NCI-H2107 treated with DMSO at 0.1 percent for 48 hours (cell line): ENCODE data around the gene MGLL.

Experiments
- DNase-seq: peaks from one replicate; lab custom pipeline; 2025; ENCODE audit not compliant: unreplicated experiment; lab: John Stamatoyannopoulos, UW

MGLL gene

DNA sequence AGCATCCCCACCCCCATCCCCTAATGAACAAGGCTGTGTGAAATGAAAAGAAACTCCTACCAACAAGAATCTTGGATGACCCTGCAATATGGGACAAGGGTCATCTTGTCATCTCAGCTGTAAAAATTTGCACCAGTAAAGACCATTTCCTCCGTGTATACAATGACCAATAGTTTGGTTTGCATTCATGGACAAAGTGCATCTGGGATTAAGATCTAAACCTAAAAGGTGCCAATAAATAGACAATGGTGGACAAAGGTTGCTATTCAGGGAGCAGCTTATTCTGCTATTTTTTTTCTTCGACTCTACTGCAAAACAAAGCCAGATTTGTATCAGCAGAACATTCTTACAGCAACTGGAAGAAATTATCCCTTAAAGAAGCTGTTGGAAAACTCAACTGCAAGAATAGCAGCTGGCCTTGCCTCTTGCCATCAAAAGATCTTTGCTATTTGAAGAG lies 8.0 kb downstream of the MGLL start:
- DNase-seq: no peak

DNA sequence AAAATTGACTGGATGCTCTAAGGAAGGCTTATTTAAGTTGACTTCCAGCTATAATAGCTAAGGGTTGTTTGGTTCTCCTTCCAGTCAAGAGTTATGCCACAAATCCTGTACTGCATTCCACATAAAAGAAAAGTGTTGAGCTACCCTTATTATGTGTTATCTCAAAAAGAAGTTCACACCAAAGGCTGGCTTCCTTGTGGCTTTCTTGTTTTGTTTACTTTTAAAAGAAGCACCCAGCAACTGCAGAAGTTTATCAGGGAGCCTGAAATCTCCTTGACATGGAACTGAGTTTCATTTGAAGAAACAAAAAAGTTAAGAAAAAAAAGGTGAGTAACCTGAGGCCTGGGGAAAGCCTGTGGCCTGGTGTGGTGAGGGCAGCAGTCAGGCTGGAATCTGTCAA lies 10.2 kb downstream of the MGLL start:
- no peak for DNase-seq

DNA sequence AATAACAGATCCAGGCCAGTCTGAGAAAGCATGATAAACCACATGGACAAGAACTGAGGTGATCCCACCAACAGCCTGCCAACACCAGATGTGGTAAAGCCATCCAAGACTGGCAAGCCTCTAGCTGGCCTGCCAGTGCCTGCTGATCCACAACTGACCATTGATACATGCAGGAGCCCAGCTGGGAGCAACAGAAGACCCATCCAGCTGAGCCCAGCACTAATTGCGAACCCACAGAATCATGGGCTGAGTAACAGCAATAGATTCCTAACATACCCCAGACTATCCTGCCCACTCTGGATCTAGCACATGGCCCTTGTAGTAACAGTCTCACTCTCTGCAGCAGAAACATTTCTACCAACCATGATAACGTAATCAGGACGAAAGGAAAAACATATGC lies 10.6 kb downstream of the MGLL start:
- DNase-seq: no peak

DNA sequence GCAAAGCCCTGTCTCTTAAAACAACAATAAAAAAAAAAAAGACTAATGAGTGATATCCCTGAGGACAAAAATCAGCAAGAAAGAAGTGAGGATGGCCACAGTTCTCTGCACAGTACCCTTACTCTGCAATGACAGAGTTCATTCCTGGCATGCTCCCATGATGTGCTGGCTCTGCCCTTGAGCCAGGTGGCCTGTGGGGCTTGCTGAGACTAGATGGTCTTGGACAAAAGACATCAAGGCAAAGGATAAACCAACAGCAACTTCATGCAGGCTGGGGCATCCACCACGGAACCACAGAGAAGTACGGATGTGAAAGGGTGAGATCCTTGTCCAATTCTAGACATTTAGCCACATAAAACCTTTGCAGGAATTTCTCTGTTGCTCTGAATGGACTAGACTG lies 12.7 kb downstream of the MGLL start:
- DNase-seq: no peak

DNA sequence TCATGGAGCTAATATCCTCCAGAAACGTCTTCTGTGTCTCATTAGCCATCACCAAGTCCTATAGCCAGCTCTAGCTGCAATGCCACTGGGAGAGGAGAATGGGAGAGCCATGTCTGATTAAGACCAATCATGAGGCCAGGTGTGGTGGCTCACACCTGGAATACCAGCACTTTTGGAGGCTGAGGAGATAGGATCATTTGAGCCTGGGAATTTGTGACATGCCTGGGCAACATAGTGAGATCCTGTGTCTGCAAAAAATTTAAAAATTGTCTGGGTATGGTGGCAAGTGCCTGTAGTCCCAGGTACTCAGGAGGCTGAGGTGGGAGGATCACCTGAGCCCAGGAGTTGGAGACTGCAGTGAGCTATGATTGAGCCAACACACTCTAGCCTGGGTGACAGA lies 13.1 kb downstream of the MGLL start:
- no peak for DNase-seq

DNA sequence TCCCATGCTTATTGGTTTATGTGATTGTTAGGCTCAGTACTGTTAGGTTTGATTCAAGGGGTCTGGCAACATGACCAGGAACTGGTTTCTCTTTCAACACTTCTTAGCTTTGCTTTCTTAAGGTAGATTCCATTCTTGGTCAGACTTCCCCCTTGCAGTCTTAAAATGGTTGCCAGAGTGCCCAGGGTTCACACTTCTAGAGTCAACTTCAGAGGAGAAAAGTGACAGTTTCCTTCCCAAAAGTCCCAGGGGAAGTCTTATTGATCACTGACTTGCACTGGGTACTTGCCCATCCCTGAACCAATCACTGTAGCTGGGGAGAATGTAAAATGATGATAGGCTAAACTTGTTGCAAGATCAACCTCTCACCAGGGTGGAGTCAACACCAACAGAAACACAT lies 14.1 kb downstream of the MGLL start:
- DNase-seq: no peak

DNA sequence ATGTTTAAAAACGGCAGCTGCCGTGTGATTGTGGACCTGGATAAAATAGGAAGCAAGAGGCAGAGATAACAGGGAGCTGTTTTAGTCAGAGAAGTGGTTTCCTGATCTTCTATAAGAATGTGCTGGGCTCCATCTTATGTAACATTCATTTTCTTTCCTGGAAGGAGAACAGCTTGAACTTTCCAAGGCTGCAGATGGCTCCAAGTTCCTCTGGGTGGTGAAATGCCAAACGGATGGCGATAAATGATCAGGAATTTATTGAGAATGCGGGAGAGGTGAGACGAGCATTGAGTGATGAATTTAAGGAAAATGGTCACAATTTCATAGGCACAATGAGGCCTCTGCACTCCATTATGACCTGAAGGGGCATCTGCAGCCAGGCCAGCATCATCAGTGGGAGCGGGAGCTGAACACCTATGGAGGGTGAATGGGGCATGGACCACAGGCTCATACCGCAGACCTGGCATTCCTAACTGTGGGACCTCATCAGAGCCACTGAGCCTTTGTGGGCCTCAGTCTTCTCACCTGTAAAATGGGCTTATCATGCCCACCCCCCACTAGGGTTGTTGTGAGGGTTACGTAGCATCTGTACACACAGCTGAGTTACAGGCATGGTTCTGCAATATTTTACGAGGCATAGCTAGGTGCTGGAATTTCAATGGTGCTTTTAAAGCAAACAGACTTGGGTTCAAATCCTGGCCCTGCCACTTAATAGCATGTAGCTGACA lies 17.1 kb downstream of the MGLL start:
- DNase-seq: no peak

DNA sequence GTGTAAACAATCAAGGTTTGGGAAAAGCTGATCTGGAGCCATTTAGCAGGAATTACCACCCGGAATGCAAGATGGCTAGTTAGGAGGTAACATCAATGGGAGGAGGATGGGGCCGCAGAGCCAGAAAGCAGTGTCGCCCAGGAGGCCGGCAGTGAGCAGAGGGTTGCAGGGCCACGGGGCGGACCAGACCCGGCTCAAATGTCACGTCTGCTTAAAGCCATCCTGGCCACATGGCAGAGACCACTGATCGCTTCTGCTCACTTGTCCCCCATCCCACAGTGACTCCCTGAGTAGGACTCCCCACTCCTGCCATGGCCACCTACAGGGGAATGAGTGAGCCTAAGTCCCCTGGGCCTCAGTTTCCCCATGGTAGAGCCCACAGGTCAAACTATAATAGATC lies 18.2 kb downstream of the MGLL start:
- no peak for DNase-seq

DNA sequence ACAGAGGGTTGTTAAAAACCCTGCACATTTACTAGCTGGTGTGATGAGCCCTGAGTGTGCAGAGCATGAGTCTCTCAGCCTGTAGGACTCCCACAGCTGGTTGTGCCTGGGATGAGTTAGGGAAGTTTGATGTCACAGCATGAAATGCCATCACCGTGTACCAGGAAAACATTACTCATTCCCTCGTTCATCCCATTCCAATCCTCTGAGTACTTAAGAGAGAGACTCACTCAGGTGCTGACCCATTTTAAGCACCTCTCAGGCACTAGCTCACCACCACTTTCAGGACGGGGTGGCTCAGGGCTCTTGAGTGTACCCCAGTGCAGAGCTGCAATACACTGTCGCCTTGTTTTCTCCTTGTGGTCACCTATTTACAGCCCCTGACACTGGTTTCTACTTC lies 18.7 kb downstream of the MGLL start:
- no peak for DNase-seq

DNA sequence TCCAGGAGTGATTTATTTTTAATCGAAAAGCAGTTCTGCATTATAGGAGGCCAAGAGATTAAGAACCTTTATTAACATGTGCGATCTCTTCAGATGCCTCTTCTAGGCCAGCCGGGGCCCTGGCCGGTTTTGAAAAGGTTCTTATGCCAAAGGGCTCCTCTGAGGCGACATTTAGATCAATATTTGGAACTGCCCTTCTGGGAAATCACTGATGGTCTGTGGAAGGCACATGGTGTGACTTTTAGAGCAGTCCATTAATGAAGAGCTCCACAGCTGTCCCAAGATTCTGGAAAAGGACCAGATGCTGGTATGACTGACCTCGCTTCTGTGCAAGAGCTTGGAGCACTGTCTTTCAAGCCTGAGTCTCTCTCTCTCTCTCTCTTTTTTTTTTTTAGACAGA lies 19.7 kb downstream of the MGLL start:
- no peak for DNase-seq

DNA sequence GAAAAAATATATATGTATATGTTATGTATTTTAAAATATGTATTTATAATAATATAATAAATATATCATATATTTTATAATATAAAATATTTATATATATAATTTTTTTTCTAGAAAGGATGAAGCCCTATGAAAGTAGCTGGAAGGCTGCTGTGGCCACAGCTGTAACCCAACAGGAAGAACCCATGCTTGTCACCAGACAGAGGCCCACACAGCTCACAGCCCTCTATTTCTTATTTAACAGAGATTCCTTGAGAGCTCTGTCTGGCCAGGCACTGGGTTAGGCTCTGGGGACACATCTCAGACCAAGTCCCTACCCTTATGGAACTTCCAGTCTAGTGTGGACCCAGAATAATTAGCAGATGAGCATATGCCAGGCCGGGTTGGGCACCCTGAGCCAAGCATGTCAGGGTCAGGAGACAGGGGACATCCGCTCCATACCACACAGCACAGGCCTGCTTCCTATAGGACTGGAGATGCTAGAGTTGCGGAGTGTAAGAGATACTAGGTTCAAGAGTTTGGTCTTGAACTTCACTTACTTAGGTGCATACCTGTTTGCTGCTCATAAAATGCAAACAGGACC lies 20.5 kb downstream of the MGLL start:
- no peak for DNase-seq

DNA sequence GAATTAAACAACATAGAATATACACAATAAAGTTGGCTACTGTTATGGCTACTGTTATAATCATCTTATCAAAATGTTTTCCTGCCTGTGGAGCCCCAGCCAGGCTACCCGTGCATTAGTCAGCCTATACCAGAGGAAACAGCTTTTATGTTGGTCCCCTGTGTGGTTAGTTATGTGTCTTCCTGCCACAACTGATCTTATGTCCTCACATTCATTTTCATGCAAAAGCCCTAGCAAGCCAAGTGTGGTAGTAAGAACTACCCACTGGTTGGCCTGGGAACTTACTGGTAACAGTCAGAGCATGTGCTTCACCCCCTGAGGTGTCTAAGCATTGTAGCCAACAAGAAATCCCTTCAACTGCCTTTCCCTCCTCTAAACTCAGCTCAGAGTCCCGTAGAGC lies 21.8 kb downstream of the MGLL start:
- no peak for DNase-seq

DNA sequence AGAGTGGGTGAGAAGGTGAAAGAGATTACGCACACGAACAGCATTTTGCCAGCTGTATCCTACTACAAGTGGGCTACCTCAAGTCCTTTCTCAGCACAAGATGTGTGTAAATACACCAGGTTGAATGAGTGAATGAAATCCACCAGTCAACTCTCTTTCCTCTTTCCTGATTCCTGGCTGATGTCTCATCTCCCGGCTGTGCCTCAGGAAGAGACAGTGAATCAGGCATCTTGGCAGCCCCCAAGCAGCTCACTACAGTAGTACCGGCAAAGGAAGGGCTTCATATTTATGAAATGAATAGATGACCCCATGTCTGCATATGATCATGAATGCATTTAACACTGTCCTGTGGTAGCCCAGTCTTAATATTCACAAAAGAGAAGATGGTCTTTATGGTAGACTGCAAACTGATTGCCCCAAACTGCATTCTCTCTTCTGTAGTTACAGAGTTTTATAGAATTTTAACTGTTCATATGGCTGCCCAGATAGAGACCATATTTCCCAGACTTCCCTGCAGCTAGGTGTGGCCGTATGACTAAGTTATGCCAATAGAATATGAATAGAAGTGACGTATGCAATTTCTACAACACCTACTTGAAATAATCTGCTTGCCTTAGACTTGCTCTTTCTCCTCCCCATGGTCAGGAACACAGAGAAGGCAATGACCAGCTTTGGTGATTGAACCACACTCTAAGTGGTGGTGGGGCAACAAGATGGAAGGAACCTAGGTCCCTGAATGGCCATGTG lies 22.7 kb downstream of the MGLL start:
- DNase-seq: no peak

DNA sequence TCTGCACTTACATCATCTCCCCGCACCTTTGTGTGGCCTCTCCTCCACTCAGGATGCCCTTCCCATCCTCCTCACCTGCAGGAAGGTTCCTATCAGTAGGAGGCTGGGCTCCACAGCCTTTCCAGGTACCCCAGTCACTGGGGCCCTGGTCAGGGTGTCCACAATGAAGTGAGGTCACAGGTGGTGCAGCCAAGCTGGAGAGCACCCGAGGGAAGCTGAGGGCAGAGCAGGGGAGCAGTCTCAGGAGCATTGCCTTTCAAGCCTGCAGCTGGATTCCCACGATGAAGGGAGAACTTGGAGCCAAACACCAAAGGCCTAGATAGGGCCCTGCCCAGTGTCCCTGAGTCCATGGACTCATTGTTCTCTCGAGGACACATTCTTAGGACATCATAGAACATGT lies 23.6 kb downstream of the MGLL start:
- no peak for DNase-seq

DNA sequence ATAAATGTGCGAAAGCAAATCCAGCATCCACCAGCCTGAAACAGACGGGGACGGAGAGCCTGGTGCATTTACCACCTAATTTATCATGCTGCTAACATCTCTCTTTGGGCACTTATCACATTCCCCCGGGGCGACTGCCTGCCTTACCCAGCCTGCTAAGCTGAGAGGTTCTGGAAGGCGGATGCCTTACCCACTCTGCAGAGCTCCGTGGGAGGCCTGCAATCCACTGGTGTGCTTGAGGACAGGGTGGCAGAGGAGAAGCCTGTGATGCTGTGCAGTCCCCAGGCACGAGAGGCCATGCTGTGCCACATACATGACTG lies 25.5 kb downstream of the MGLL start:
- DNase-seq: no peak

DNA sequence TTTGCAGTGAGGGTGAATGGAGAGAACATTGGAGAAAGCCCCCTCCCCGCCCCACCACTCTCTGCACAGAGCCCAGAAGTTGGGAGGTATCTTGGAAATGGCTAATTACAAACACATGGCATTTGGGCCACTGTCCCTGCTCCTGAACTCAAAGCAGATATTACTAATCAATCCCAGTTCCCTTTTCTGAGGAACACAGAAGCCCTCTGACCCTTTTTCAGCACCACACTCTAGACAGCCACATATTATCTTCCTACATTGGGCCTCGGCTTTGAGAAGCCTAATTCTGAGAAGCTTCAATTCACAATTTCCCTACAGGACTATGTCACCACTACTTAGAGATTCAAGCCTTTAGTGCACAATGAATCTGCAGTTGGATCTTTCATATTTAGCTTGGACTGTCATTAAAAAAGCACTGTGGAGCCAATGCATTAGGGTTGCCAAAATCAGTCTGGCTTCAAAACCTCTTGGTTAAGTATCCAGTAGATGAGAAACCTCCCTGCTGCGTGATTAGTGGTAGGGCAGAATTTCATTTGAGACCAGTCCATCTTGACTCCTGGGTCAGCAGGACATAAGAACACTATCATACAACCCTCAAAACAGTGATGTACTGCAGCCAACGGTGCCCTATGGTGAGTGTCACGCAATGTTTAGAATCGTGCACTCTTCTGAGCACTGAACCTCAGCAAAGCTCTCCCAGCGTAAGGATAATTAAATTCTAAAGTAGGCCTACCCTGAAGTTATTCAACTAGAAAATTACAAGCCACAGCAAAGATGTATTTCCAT lies 26.1 kb downstream of the MGLL start:
- peak; percentile 91 for DNase-seq

DNA sequence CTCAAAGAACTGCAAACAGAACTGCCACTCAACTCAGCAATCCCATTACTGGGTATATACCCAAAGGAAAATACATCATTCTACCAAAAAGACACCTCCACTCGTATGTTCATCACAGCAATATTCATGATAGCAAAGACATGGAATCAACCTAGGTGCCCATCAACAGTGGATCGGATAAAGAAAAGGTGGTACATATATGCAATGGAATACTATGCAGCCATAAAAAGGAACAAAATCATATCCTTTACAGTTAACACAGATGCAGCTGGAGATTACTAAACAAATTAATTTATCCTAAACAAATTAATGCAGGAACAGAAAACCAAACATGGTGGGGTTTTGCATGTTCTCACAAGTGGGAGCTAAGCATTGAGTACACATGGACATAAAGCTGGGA lies 27.3 kb downstream of the MGLL start:
- DNase-seq: no peak

DNA sequence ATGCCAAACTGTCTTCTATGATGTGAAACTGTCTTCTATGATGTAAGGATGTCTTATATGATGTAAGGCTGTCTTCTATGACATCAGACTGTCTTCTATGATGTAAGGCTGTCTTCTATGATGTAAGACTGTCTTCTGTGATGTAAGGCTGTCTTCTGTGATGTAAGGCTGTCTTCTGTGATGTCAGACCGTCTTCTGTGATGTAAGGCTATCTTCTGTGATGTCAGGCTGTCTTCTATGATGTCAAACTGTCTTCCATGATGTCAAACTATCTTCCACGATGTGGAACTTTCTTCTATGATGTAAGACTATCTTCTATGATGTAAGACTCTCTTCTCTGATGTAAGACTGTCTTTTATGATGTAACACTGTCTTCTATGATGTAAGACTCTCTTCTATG lies 27.9 kb downstream of the MGLL start:
- DNase-seq: no peak

DNA sequence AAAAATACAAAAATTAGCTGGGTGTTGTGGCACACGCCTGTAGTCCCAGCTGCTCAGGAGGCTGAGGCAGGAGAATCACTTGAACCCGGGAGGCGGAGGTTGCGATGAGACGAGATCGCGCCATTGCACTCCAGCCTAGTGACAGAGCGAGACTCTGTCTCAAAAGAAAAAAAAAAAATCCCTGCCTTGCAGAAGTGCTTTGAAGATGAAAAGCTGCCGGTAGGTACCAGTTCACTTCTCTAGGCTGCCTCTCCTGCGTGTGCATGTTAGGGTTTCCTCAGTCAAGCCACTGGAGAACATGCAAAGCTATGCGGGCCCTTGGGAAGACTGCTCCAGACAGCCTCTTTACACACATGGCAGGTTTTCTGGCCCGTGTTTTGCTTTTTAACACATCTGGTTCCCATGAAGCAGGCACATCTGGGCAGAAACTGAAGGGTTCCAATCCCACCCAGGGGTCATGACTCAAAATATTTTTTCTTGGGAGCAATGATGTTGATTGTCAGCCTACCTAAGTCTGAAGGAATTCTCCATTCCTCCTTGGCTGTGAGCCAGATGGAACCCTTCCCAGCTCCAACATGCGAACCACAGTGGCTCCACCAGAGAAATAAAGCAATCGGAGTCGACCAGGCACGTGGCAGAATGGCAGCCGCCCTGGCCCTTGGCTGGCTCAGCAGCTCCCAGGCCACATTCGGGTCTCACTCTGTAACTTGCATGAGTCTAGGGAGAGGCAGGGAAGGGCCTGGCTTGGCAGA lies 29.6 kb downstream of the MGLL start:
- no peak for DNase-seq

DNA sequence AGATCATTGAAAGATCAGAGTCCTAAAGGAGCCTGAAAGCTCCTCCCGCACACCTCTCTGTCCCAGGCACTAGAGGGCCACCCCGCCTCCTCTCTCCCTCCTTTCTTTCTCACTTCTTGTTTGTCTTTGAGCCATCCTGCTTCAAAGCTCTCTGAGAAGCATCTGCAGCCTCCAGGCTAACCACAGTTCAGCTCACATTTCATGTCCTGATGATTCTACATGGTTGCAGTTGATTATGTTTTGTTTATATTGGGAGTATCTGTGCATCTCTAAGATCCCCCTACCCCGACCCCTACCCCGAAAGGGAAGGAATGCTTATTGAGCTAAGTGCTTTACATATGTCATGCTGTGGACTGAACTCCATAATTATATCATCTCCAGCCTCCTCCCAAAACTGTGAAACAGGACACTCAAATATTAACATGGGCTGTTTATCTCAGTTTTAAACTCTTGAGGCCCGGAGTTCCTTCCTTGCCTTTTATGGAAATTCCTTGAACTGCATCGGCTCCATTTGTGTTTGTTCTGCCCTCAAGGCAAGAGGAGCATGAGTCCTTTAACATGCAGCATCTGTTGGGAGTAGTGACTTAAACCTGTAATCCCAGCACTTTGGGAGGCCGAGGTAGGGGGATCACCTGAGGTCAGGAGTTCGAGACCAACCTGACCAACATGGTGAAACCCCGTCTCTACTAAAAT lies 30.9 kb downstream of the MGLL start:
- DNase-seq: peak; percentile 90

DNA sequence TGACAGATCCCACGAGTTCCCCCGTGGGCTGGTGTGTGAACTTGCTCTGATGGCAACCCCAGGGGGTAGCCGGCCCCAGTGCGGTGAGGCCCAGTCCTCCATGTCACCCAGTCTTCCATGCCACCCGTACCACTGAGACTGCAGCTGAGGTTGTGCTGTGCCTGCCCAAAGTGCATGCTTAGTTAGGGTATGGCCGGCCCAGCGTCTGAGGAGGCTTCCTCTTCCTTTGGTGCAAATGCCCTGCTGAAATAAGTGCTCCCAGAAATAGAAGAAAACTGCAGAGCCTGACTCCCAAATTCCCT lies 31.5 kb downstream of the MGLL start:
- no peak for DNase-seq
